GM12892 (cell line): ENCODE results near the gene CLCN1.
A peak's percentile ranks its signal among the peaks of the same experiment; 100 is the strongest.

ENCODE experiments used
- DNase-seq: peaks from one replicate; pipeline ENCODE4 v3.0.0; 2011; ENCODE audit not compliant: insufficient read length
- FAIRE-seq: peaks from 2 replicates; lab custom pipeline; 2011; peaks lifted over from hg19 to GRCh38; lab: Jason Lieb, UNC
- POLR2A ChIP-seq: IDR thresholded peaks from 2 replicates; pipeline ENCODE4 v1.6.1; 2011; ENCODE audit warnings: low read depth, low read length, control low read depth
- POLR2AphosphoS5 ChIP-seq: IDR thresholded peaks from 2 replicates; pipeline ENCODE4 v1.6.1; 2011; ENCODE audit warnings: low read depth, low read length, control low read depth
- TAF1 ChIP-seq: IDR thresholded peaks from 2 replicates; pipeline ENCODE4 v1.6.1; 2011; ENCODE audit warnings: low read depth, mild to moderate bottlenecking, control low read depth, low read length, borderline replicate concordance

The CLCN1 gene

DNA sequence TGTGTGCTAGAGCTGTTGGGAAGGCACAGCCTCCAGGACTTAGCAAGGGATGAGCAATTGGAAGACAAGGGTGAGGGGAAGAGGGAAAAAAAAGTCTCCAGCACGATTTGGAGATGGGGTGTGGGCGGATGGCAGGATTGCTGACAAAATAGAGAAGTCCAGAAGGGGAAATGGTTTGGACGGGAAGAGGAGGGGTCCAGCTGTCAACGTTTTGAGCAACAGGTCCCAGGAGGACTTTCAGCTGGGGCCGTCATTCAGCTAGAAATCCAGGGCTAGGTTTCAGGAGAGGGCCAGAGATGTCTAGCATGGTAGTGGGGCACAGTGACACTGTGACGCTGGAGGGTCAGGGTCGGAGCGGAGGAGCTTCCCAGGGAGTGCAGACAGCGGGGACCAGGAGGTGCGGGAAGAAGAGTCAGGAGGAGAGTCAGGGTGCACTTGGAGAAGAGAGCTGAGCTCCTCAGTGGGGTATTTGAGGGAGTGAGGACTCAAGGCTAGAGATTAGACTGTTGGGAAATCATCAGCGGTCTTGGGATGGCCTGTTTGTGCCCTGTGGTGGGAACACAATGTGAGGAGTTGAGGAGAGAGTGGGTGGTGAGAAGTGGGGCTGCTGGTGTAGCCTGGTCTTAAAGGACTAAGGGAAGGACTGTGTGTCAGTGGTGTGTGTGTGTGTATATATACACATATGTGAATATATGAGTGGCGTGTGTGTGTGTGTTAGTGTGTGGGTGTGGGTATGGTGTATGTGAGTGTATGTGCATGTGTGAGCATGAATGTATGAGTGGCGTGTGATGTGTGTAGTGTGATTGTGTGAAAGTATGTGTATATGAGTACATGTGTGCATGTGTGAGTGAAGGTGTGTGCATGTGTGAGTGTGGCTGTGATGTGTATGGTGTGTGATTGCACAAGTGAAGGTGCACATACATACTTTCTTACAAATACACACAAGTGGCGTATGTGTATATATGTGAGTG lies 69.0 kb downstream of the CLCN1 start:
- TF ChIP-seq TAF1 (no peak), POLR2A (peak; percentile 40; the same call in 1 of the 2 replicates), POLR2AphosphoS5 (peak; percentile 52)
- DNase-seq, result no peak

DNA sequence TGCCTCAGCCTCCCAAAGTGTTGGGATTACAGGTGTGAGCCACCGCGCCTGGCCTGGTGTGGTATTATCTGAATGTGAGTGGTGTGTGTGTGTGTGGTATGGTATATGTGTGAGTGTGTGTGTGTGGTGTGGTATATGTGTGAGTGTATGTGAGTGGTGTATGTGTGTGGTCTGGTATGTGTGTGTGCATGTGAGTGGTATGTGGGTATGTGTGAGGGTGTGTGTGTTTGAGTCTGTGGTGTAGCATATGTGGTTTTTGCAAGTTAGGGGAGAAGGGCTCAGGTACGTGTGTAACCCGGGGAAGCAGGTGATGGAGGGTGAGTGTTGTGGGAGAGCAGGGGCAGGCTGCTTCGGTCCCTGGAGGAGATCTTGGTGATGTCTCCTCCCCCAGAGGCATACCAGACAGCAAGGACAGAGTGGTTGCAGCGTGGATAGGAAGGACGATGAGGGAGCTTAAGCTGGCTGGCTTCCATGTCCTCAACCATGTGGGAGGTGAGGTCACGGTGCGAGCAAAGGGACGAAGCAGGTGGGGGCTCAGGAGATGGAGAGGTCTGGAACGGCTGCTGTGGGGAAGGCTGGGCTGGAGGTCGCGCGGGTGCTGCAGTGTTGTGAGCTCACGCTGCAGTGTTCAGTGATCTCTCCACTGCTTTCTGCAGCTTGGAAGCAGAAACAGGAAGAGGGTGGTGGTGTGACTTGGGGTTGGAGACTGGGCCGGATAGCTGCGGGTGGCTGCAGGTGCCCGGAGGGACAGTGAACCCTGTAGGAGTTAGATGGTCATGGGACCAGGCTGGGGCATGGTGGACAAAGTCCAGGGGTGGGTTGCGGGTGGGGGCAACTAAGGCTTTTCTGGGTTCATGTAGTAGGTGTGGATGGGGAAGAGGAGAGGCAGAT lies 70.2 kb downstream of the CLCN1 start:
- TF ChIP-seq POLR2AphosphoS5, result no peak
- peak; percentile 10; the same call in 1 of the 2 replicates for TF ChIP-seq POLR2A
- TF ChIP-seq TAF1, result no peak
- no peak for DNase-seq
- no peak for FAIRE-seq

More for the DNA sequence above, 69.0 kb downstream of the CLCN1 start:
- FAIRE-seq, result no peak

DNA sequence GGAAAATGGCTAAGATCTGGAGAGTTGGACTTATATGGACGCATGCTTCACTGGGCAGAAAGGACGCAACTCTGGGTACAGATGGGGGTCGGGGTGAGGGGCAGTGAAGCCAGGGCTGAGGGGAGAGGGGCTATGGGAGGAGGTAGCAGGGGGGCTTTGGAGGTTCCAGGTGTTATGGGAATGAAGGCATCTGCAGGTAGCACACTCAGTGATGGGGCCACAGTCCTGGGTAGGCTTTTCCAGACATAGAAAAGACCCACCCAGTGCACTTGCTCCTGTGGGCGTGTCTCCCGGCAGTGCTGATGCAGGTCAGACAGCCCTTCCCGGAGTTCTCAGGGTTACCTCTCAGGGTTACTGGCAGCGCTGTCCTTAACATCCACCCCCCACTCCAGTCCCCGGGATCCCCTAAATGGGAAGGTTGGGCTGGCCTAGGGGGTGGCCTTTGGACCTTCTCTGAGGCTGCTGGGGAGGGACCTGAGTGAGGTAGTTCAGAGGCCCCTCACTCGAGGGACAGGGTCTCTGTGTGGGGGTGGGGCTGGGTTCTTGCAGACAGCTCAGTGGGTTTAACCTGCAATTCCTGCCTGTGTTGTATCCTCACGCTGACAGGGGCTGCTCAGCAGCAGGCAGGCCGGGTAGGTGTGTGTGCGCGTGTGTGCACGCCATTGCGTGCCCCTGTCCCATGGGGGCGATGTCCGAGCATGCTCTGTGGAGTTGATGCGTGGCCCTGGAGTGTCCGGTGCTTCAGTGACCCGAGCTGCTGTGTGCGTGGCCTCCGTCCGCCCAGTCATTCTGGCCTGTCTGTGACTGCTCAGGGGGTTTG lies 71.5 kb downstream of the CLCN1 start:
- FAIRE-seq (no peak), DNase-seq (no peak)
- TF ChIP-seq TAF1 (no peak), POLR2AphosphoS5 (peak; percentile 54; the same call in 1 of the 2 replicates), POLR2A (peak; percentile 2; the same call in 1 of the 2 replicates)

GRCh38 chr7:143388051-143388450 lies 72.1 kb downstream of the CLCN1 start:
- FAIRE-seq (no peak), DNase-seq (no peak)
- TF ChIP-seq POLR2AphosphoS5, result no peak
- no peak for TF ChIP-seq POLR2A
- TF ChIP-seq TAF1, result no peak

DNA sequence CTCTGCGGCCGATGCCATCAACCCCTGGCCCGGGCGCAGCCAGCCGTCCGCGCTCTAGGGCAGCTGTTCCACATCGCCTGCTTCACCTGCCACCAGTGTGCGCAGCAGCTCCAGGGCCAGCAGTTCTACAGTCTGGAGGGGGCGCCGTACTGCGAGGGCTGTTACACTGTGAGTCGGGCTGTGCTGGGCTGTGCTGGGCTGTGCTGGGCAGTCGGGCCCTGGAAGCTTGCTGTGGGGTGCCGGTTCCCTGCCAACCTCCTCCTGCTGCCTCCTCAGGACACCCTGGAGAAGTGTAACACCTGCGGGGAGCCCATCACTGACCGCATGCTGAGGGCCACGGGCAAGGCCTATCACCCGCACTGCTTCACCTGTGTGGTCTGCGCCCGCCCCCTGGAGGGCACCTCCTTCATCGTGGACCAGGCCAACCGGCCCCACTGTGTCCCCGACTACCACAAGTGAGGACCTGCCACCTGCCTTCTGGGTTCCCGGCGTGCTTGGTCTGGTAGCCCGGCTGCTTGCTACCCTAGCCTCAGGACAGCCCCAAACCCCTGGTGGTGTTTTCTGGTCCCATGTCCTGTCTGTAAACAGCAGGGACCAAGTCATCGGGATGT lies 72.7 kb downstream of the CLCN1 start:
- FAIRE-seq (no peak), DNase-seq (no peak)
- no peak for TF ChIP-seq TAF1
- TF ChIP-seq POLR2AphosphoS5, result 0 out of 2 replicates have a peak, but pooled peaks have one; percentile 1

DNA sequence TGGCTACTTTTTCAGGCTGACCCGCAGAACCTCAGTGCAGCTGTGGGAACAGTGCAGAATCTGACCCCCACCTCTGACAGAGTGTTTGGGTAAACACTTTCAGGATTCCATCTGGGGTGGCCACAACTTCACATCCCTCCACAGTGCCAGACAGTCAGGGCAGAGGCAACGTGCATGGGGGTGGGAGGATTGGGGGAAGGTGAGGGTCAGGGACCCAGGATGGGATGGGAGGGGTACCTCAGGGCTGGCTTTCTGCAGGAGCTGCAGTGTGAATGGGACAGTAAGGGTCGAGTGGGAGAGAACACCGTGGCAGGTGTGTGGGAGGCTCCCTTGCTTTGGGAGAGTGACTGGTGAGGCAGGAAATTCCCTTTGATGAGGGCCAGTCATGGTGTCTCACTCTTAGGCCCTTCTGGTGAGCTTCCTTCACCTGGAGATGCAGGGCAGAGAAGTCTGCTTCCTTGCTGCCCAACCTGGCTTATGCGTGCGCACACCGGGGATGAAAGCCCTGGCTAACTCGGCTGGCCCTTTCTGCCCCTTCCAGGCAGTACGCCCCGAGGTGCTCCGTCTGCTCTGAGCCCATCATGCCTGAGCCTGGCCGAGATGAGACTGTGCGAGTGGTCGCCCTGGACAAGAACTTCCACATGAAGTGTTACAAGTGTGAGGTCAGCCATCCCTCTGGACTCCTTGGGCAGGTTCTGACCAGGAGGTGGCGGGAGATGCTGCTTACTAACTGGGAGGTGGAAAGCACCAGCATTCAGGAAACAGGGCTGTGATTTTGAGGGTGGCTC lies 73.6 kb downstream of the CLCN1 start:
- peak; percentile 23; the same call in 1 of the 2 replicates for TF ChIP-seq POLR2A
- no peak for TF ChIP-seq TAF1
- no peak for FAIRE-seq
- DNase-seq, result no peak

GRCh38 chr7:143390104-143390772 lies 74.3 kb downstream of the CLCN1 start:
- TF ChIP-seq POLR2AphosphoS5 (peak; percentile 54; the same call in 1 of the 2 replicates), TAF1 (no peak), POLR2A (0 out of 2 replicates have a peak, but pooled peaks have one; percentile 5)
- no peak for DNase-seq
- FAIRE-seq, result no peak

GRCh38 chr7:143390773-143391317 lies 74.9 kb downstream of the CLCN1 start:
- FAIRE-seq (no peak), DNase-seq (no peak)
- TF ChIP-seq POLR2AphosphoS5, result no peak
- no peak for TF ChIP-seq POLR2A
- no peak for TF ChIP-seq TAF1
